ENCODE results near the gene SUSD5.

The SUSD5 gene

GRCh38 chr3:33229066-33229465 lies 10.5 kb upstream of the SUSD5 start:
- WGBS, 2 donors (ENCODE audit: extremely low coverage in 2 of 2, insufficient read length in 2 of 2, insufficient replicate concordance in 1 of 2): no CpG with 5 or more reads among the region's 3 CpGs

GRCh38 chr3:33221241-33221640 lies 2.6 kb upstream of the SUSD5 start:
- H4K8ac ChIP-seq (ENCODE audit: low read depth, low read length): no peak overlapping the region
- H3K9ac ChIP-seq (ENCODE audit: low read depth, low read length, poor library complexity): no peak overlapping the region
- H2AK5ac ChIP-seq (ENCODE audit: low read depth, low read length): no peak overlapping the region
- no peak overlapping the region for H3K4ac ChIP-seq (ENCODE audit: low read length)
- H3K9me3 ChIP-seq (replicated peaks in 1 of 2; ENCODE audit: control insufficient read depth in 2 of 2, insufficient read depth in 1 of 2, low read depth in 1 of 2, low read length in 2 of 2): peaks cover 0 to 5% of the 10 kb centered on the region in 2 donors
- H3K14ac ChIP-seq (ENCODE audit: low read length): no peak overlapping the region
- no peak overlapping the region for H2BK12ac ChIP-seq (ENCODE audit: low read length)
- peaks cover 2 to 3% of the 10 kb centered on the region in 2 donors for H3K4me1 ChIP-seq (ENCODE audit: control insufficient read depth in 2 of 2, insufficient read depth in 1 of 2, low read depth in 1 of 2, low read length in 2 of 2)
- peaks cover 2 to 65% (median 18%) of the 10 kb centered on the region in 3 experiments for H3K27me3 ChIP-seq (ENCODE audit: control insufficient read depth in 3 of 3, insufficient read depth in 3 of 3, low read depth in 1 of 3, low read length in 3 of 3)
- no peak overlapping the region for H2AFZ ChIP-seq (ENCODE audit: low read length)
- no peak overlapping the region for H3K4me3 ChIP-seq (ENCODE audit: low read length in 2 of 2)
- no peak overlapping the region for H3K27ac ChIP-seq (replicated peaks; ENCODE audit: low read length)
- no peak overlapping the region for H2BK5ac ChIP-seq (ENCODE audit: low read length)
- DNase-seq (ENCODE audit: low spot score): no peak
- H3K18ac ChIP-seq (ENCODE audit: low read length): no peak overlapping the region
- H3K36me3 ChIP-seq (replicated peaks in 1 of 2; ENCODE audit: control insufficient read depth in 2 of 2, insufficient read depth in 2 of 2, low read length in 2 of 2): no peaks in the 10 kb centered on the region
- WGBS, 2 donors (ENCODE audit: extremely low coverage in 2 of 2, insufficient read length in 2 of 2, insufficient replicate concordance in 1 of 2): no CpG with 5 or more reads among the region's 3 CpGs
- H3K4me2 ChIP-seq (ENCODE audit: insufficient read depth, low read length, poor library complexity, severe bottlenecking): no peak overlapping the region
- no peak overlapping the region for H3K23ac ChIP-seq (ENCODE audit: low read depth, low read length, poor library complexity)
- H3K79me1 ChIP-seq (ENCODE audit: low read depth, low read length): no peaks in the 10 kb centered on the region
- H2BK120ac ChIP-seq (ENCODE audit: low read depth, low read length): no peak overlapping the region
- H2BK15ac ChIP-seq (ENCODE audit: low read length): no peak overlapping the region
- no peak overlapping the region for H4K91ac ChIP-seq (ENCODE audit: low read depth, low read length, poor library complexity)

More at GRCh38 chr3:33229066-33229465, 10.5 kb upstream of the SUSD5 start:
- no peak overlapping the region for H3K4me3 ChIP-seq (ENCODE audit: low read length in 2 of 2)
- no peak overlapping the region for H3K23ac ChIP-seq (ENCODE audit: low read depth, low read length, poor library complexity)
- H2BK15ac ChIP-seq (ENCODE audit: low read length): no peak overlapping the region
- H3K9ac ChIP-seq (ENCODE audit: low read depth, low read length, poor library complexity): no peak overlapping the region
- peaks cover 0 to 2% (median 0%) of the 10 kb centered on the region in 3 experiments for H3K27me3 ChIP-seq (ENCODE audit: control insufficient read depth in 3 of 3, insufficient read depth in 3 of 3, low read depth in 1 of 3, low read length in 3 of 3)
- no peak overlapping the region for H2AFZ ChIP-seq (ENCODE audit: low read length)
- H3K14ac ChIP-seq (ENCODE audit: low read length): no peak overlapping the region
- H2BK120ac ChIP-seq (ENCODE audit: low read depth, low read length): no peak overlapping the region
- H4K91ac ChIP-seq (ENCODE audit: low read depth, low read length, poor library complexity): no peak overlapping the region
- H3K27ac ChIP-seq (replicated peaks; ENCODE audit: low read length): no peak overlapping the region
- H3K36me3 ChIP-seq (replicated peaks in 1 of 2; ENCODE audit: control insufficient read depth in 2 of 2, insufficient read depth in 2 of 2, low read length in 2 of 2): no peaks in the 10 kb centered on the region
- H3K79me1 ChIP-seq (ENCODE audit: low read depth, low read length): no peaks in the 10 kb centered on the region
- no peaks in the 10 kb centered on the region for H3K4me1 ChIP-seq (ENCODE audit: control insufficient read depth in 2 of 2, insufficient read depth in 1 of 2, low read depth in 1 of 2, low read length in 2 of 2)
- H3K9me3 ChIP-seq (replicated peaks in 1 of 2; ENCODE audit: control insufficient read depth in 2 of 2, insufficient read depth in 1 of 2, low read depth in 1 of 2, low read length in 2 of 2): no peaks in the 10 kb centered on the region
- DNase-seq (ENCODE audit: low spot score): no peak
- no peak overlapping the region for H3K4ac ChIP-seq (ENCODE audit: low read length)
- no peak overlapping the region for H2AK5ac ChIP-seq (ENCODE audit: low read depth, low read length)
- H2BK5ac ChIP-seq (ENCODE audit: low read length): no peak overlapping the region
- no peak overlapping the region for H3K18ac ChIP-seq (ENCODE audit: low read length)
- no peak overlapping the region for H3K4me2 ChIP-seq (ENCODE audit: insufficient read depth, low read length, poor library complexity, severe bottlenecking)
- no peak overlapping the region for H2BK12ac ChIP-seq (ENCODE audit: low read length)
- no peak overlapping the region for H4K8ac ChIP-seq (ENCODE audit: low read depth, low read length)

- Histone ChIP-seq H3K36me3 (replicated peaks in 1 of 2; ENCODE audit: control insufficient read depth in 2 of 2, insufficient read depth in 2 of 2, low read length in 2 of 2) (no peaks in the 10 kb centered on the region), H2BK120ac (ENCODE audit: low read depth, low read length) (no peak overlapping the region), H3K27me3 (ENCODE audit: control insufficient read depth in 3 of 3, insufficient read depth in 3 of 3, low read depth in 1 of 3, low read length in 3 of 3) (peaks cover 2 to 77% (median 19%) of the 10 kb centered on the region in 3 experiments), H2BK5ac (ENCODE audit: low read length) (no peak overlapping the region), H4K91ac (ENCODE audit: low read depth, low read length, poor library complexity) (no peak overlapping the region), H4K8ac (ENCODE audit: low read depth, low read length) (no peak overlapping the region), H3K27ac (replicated peaks; ENCODE audit: low read length) (no peak overlapping the region), H3K23ac (ENCODE audit: low read depth, low read length, poor library complexity) (peak overlapping the region; percentile 56), H2AFZ (ENCODE audit: low read length) (peak overlapping the region; percentile 91), H3K9ac (ENCODE audit: low read depth, low read length, poor library complexity) (no peak overlapping the region), H3K18ac (ENCODE audit: low read length) (peak overlapping the region; percentile 96), H2AK5ac (ENCODE audit: low read depth, low read length) (no peak overlapping the region), H3K4ac (ENCODE audit: low read length) (no peak overlapping the region), H2BK15ac (ENCODE audit: low read length) (no peak overlapping the region), H3K4me3 (ENCODE audit: low read length in 2 of 2) (peak overlapping the region; percentile 48 to 81), H3K79me1 (ENCODE audit: low read depth, low read length) (no peaks in the 10 kb centered on the region), H3K9me3 (replicated peaks in 1 of 2; ENCODE audit: control insufficient read depth in 2 of 2, insufficient read depth in 1 of 2, low read depth in 1 of 2, low read length in 2 of 2) (peaks cover 0 to 12% of the 10 kb centered on the region in 2 donors), H2BK12ac (ENCODE audit: low read length) (no peak overlapping the region), H3K4me1 (ENCODE audit: control insufficient read depth in 2 of 2, insufficient read depth in 1 of 2, low read depth in 1 of 2, low read length in 2 of 2) (peaks cover 2 to 3% of the 10 kb centered on the region in 2 donors), H3K14ac (ENCODE audit: low read length) (no peak overlapping the region), H3K4me2 (ENCODE audit: insufficient read depth, low read length, poor library complexity, severe bottlenecking) (peak overlapping the region; percentile 93)
- DNase-seq (ENCODE audit: low spot score): no peak
- WGBS, 2 donors (ENCODE audit: extremely low coverage in 2 of 2, insufficient read length in 2 of 2, insufficient replicate concordance in 1 of 2): no CpG with 5 or more reads among the region's 15 CpGs
These were observed 521 bp upstream of the SUSD5 start for GRCh38 chr3:33219175-33219487.

- Histone ChIP-seq H2AFZ (ENCODE audit: low read length) (peak overlapping the region; percentile 91), H3K23ac (ENCODE audit: low read depth, low read length, poor library complexity) (peak overlapping the region; percentile 62), H3K4me3 (ENCODE audit: low read length in 2 of 2) (peak overlapping the region; percentile 48 to 81), H3K9me3 (replicated peaks in 1 of 2; ENCODE audit: control insufficient read depth in 2 of 2, insufficient read depth in 1 of 2, low read depth in 1 of 2, low read length in 2 of 2) (peaks cover 0 to 12% of the 10 kb centered on the region in 2 donors), H2BK120ac (ENCODE audit: low read depth, low read length) (no peak overlapping the region), H3K27ac (replicated peaks; ENCODE audit: low read length) (no peak overlapping the region), H3K9ac (ENCODE audit: low read depth, low read length, poor library complexity) (peak overlapping the region; percentile 92), H3K4me1 (ENCODE audit: control insufficient read depth in 2 of 2, insufficient read depth in 1 of 2, low read depth in 1 of 2, low read length in 2 of 2) (peaks cover 2 to 3% of the 10 kb centered on the region in 2 donors), H4K8ac (ENCODE audit: low read depth, low read length) (no peak overlapping the region), H3K4me2 (ENCODE audit: insufficient read depth, low read length, poor library complexity, severe bottlenecking) (peak overlapping the region; percentile 93), H2BK12ac (ENCODE audit: low read length) (no peak overlapping the region), H2AK5ac (ENCODE audit: low read depth, low read length) (no peak overlapping the region), H3K14ac (ENCODE audit: low read length) (no peak overlapping the region), H3K79me1 (ENCODE audit: low read depth, low read length) (no peaks in the 10 kb centered on the region), H3K4ac (ENCODE audit: low read length) (no peak overlapping the region), H2BK15ac (ENCODE audit: low read length) (no peak overlapping the region), H3K36me3 (replicated peaks in 1 of 2; ENCODE audit: control insufficient read depth in 2 of 2, insufficient read depth in 2 of 2, low read length in 2 of 2) (no peaks in the 10 kb centered on the region), H3K18ac (ENCODE audit: low read length) (peak overlapping the region; percentile 96), H3K27me3 (ENCODE audit: control insufficient read depth in 3 of 3, insufficient read depth in 3 of 3, low read depth in 1 of 3, low read length in 3 of 3) (peaks cover 2 to 70% (median 19%) of the 10 kb centered on the region in 3 experiments), H4K91ac (ENCODE audit: low read depth, low read length, poor library complexity) (no peak overlapping the region), H2BK5ac (ENCODE audit: low read length) (no peak overlapping the region)
- DNase-seq (ENCODE audit: low spot score): peak; percentile 14
- no CpG with 5 or more reads among the region's 19 CpGs for WGBS, 2 donors (ENCODE audit: extremely low coverage in 2 of 2, insufficient read length in 2 of 2, insufficient replicate concordance in 1 of 2)
These were observed 654 bp downstream of the SUSD5 start for GRCh38 chr3:33217866-33218445.
